WTC11 (cell line): ENCODE results near the gene LBHD1. TPM values are rescaled to one million over a fixed set of nuclear protein-coding genes. Genes with fewer than 3 reads are reported as not detected.

Experiments used
- CBFB ChIP-seq: sonication (generic); formaldehyde crosslinking; IDR thresholded peaks from 2 replicates; pipeline ENCODE4 v1.8.1; 2022; ENCODE audit warnings: mild to moderate bottlenecking, low read depth, missing genetic modification reagents
- CREB1 ChIP-seq: sonication (generic); formaldehyde crosslinking; IDR thresholded peaks from 2 replicates; pipeline ENCODE4 v1.8.0; 2023; ENCODE audit warnings: mild to moderate bottlenecking, missing genetic modification reagents
- CREM ChIP-seq: sonication (generic); formaldehyde crosslinking; IDR thresholded peaks from 2 replicates; pipeline ENCODE4 v1.8.1; 2022; ENCODE audit warnings: mild to moderate bottlenecking, missing genetic modification reagents, moderate library complexity
- EMX1 ChIP-seq: fragments of 250-450 bp; sonication (Bioruptor Pico); IDR thresholded peaks from 2 replicates; pipeline ENCODE4 v1.8.0; 2021; ENCODE audit warnings: mild to moderate bottlenecking
- ESRRA ChIP-seq: sonication (generic); formaldehyde crosslinking; IDR thresholded peaks from 2 replicates; pipeline ENCODE4 v1.8.1; 2022; ENCODE audit warnings: mild to moderate bottlenecking, missing genetic modification reagents, borderline replicate concordance
- FOXP1 ChIP-seq: sonication (generic); formaldehyde crosslinking; IDR thresholded peaks from 2 replicates; pipeline ENCODE4 v1.8.0; 2022; ENCODE audit warnings: missing genetic modification reagents, mild to moderate bottlenecking, moderate library complexity, borderline replicate concordance
- GRHL2 ChIP-seq: fragments of 250-450 bp; sonication (Bioruptor Pico); IDR thresholded peaks from 2 replicates; pipeline ENCODE4 v1.8.0; 2022; ENCODE audit warnings: mild to moderate bottlenecking, moderate library complexity; ENCODE audit not compliant: insufficient replicate concordance, severe bottlenecking
- GTF2I ChIP-seq: fragments of 250-450 bp; sonication (Bioruptor Pico); conservative IDR thresholded peaks from 2 replicates; pipeline ENCODE4 v1.4.0; 2021; ENCODE audit warnings: mild to moderate bottlenecking
- IRF2 ChIP-seq: sonication (generic); formaldehyde crosslinking; IDR thresholded peaks from 2 replicates; pipeline ENCODE4 v1.8.0; 2022; ENCODE audit warnings: low read depth, missing genetic modification reagents, borderline replicate concordance
- JUN ChIP-seq: sonication (generic); formaldehyde crosslinking; IDR thresholded peaks from 2 replicates; pipeline ENCODE4 v1.8.0; 2023; ENCODE audit warnings: mild to moderate bottlenecking, missing genetic modification reagents
- NFE2L1 ChIP-seq: sonication (generic); formaldehyde crosslinking; IDR thresholded peaks from 2 replicates; pipeline ENCODE4 v1.8.1; 2023; ENCODE audit warnings: missing genetic modification reagents
- NR3C1 ChIP-seq: sonication (generic); formaldehyde crosslinking; conservative IDR thresholded peaks from 2 replicates; pipeline ENCODE4 v1.8.1; 2023; ENCODE audit warnings: low read depth, mild to moderate bottlenecking, missing genetic modification reagents
- RELA ChIP-seq: sonication (generic); formaldehyde crosslinking; IDR thresholded peaks from 2 replicates; pipeline ENCODE4 v1.8.1; 2022; ENCODE audit warnings: missing genetic modification reagents, mild to moderate bottlenecking, borderline replicate concordance
- SMAD3 ChIP-seq: sonication (generic); formaldehyde crosslinking; IDR thresholded peaks from 2 replicates; pipeline ENCODE4 v1.8.0; 2022; ENCODE audit warnings: missing genetic modification reagents, mild to moderate bottlenecking, borderline replicate concordance
- ZBTB21 ChIP-seq: sonication (generic); formaldehyde crosslinking; IDR thresholded peaks from 2 replicates; pipeline ENCODE4 v1.8.1; 2023; ENCODE audit warnings: mild to moderate bottlenecking, missing genetic modification reagents, borderline replicate concordance
- ZMAT4 ChIP-seq: fragments of 250-450 bp; sonication (Bioruptor Pico); IDR thresholded peaks from 2 replicates; pipeline ENCODE4 v1.9.0; 2021; ENCODE audit warnings: mild to moderate bottlenecking
- ZNF232 ChIP-seq: sonication (generic); formaldehyde crosslinking; IDR thresholded peaks from 2 replicates; pipeline ENCODE4 v1.8.0; 2022; ENCODE audit warnings: mild to moderate bottlenecking, missing genetic modification reagents
- ZNF263 ChIP-seq: sonication (generic); formaldehyde crosslinking; IDR thresholded peaks from 2 replicates; pipeline ENCODE4 v1.8.1; 2022; ENCODE audit warnings: low read depth, mild to moderate bottlenecking, moderate library complexity, missing genetic modification reagents
- ZNF281 ChIP-seq: sonication (generic); formaldehyde crosslinking; IDR thresholded peaks from 2 replicates; pipeline ENCODE4 v1.8.0; 2023; ENCODE audit warnings: mild to moderate bottlenecking, missing genetic modification reagents
- ZNF423 ChIP-seq: fragments of 250-450 bp; sonication (Bioruptor Pico); IDR thresholded peaks from 2 replicates; pipeline ENCODE4 v2.1.2; 2022; ENCODE audit warnings: mild to moderate bottlenecking, moderate library complexity
- total RNA-seq: library from RNA; stranded (reverse); gene quantifications from 3 replicates; pipeline ENCODE4 v1.2.3, GENCODE V29; 2021
- TF ChIP-seq, protein P1 (sequence below): fragments of 250-450 bp; sonication (Bioruptor Pico); IDR thresholded peaks from 2 replicates; pipeline ENCODE4 v1.8.0; 2021; ENCODE audit warnings: mild to moderate bottlenecking
- TF ChIP-seq, protein P2 (sequence below): fragments of 250-450 bp; sonication (Bioruptor Pico); conservative IDR thresholded peaks from 2 replicates; pipeline ENCODE4 v1.9.0; 2021; ENCODE audit warnings: mild to moderate bottlenecking
- TF ChIP-seq, protein P3 (sequence below): fragments of 250-450 bp; sonication (Bioruptor Pico); IDR thresholded peaks from 2 replicates; pipeline ENCODE4 v1.9.0; 2021; ENCODE audit warnings: mild to moderate bottlenecking
- TF ChIP-seq, protein P4 (sequence below): sonication (generic); formaldehyde crosslinking; IDR thresholded peaks from 2 replicates; pipeline ENCODE4 v1.8.1; 2022; ENCODE audit warnings: low read depth, mild to moderate bottlenecking, moderate library complexity, missing genetic modification reagents, borderline replicate concordance
- TF ChIP-seq, protein P5 (sequence below): sonication (generic); formaldehyde crosslinking; IDR thresholded peaks from 2 replicates; pipeline ENCODE4 v1.8.1; 2023; ENCODE audit warnings: mild to moderate bottlenecking, missing genetic modification reagents
- TF ChIP-seq, protein P6 (sequence below): sonication (generic); formaldehyde crosslinking; IDR thresholded peaks from 2 replicates; pipeline ENCODE4 v1.8.1; 2023; ENCODE audit warnings: mild to moderate bottlenecking, missing genetic modification reagents, moderate library complexity

The LBHD1 gene
- total RNA-seq, 1 experiment from 2014 or later, result 4.2 TPM

DNA sequence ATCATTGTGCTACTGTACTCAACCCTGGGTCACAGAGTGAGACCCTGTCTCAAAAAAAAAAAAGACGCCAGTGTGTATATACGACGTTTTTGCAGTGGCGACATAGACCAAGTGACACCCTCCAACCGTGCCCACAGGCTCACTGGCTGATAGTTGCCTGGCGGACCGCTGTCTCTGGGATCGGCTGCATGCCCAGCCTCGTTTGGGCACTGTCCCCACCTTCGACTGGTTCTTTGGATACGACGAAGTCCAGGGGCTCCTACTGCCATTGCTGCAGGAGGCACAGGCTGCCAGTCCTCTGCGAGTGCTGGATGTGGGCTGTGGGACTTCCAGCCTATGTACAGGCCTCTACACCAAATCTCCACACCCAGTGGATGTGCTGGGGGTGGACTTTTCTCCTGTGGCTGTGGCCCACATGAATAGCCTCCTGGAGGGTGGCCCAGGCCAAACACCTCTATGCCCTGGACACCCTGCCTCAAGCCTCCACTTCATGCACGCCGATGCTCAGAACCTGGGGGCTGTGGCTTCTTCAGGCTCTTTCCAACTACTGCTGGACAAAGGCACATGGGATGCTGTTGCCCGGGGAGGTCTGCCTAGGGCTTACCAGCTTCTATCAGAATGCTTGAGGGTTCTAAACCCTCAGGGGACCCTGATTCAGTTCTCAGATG lies 5.7 kb downstream of the LBHD1 start (continued):
- TF ChIP-seq ZNF423 (CRISPR knock-in tag), result no peak
- TF ChIP-seq, protein P1, sequence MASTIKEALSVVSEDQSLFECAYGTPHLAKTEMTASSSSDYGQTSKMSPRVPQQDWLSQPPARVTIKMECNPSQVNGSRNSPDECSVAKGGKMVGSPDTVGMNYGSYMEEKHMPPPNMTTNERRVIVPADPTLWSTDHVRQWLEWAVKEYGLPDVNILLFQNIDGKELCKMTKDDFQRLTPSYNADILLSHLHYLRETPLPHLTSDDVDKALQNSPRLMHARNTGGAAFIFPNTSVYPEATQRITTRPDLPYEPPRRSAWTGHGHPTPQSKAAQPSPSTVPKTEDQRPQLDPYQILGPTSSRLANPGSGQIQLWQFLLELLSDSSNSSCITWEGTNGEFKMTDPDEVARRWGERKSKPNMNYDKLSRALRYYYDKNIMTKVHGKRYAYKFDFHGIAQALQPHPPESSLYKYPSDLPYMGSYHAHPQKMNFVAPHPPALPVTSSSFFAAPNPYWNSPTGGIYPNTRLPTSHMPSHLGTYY (CRISPR knock-in tag), result 0 out of 2 replicates have a peak, but pooled peaks have one; percentile 19
- TF ChIP-seq ZNF281, result no peak
- no peak for TF ChIP-seq JUN
- TF ChIP-seq ESRRA (CRISPR knock-in tag), result no peak
- TF ChIP-seq RELA (CRISPR knock-in tag), result no peak
- TF ChIP-seq, protein P2, sequence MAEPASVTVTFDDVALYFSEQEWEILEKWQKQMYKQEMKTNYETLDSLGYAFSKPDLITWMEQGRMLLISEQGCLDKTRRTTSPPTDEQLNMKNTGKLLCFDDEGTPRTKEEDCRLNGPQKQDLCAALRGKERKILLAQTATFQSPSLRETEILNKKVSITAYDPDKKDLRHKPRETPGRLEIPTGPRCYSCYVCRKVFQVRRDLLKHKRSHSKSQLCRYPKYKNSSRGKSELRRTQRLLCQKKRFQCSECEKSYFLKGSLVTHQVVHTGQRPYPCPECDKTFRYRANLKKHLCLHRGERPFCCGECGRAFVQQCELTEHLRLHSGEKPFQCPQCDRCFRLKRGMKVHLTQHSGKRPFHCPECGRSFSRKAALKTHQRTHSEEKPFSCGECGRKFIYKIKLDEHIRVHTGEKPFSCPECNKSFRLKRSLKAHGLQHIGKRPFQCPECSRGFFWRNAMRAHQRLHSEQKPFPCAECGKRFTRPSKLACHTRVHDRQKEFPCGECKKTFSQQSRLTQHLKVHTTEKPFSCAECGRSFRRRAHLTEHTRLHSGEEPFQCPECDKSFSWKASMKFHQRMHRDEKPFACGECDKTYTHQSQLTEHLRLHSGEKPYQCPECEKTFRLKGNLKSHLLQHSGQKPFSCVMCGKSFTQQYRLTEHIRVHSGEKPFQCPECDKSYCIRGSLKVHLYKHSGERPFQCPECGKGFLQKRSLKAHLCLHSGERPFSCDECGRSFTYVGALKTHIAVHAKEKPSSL, result peak; percentile 56; the same call in 1 of the 2 replicates
- no peak for TF ChIP-seq GRHL2 (CRISPR knock-in tag)
- no peak for TF ChIP-seq NR3C1 (CRISPR knock-in tag)
- TF ChIP-seq ZNF232 (CRISPR knock-in tag), result no peak
- no peak for TF ChIP-seq CREM (CRISPR knock-in tag)
- TF ChIP-seq IRF2, result no peak
- TF ChIP-seq ZNF263, result no peak
- TF ChIP-seq, protein P3, sequence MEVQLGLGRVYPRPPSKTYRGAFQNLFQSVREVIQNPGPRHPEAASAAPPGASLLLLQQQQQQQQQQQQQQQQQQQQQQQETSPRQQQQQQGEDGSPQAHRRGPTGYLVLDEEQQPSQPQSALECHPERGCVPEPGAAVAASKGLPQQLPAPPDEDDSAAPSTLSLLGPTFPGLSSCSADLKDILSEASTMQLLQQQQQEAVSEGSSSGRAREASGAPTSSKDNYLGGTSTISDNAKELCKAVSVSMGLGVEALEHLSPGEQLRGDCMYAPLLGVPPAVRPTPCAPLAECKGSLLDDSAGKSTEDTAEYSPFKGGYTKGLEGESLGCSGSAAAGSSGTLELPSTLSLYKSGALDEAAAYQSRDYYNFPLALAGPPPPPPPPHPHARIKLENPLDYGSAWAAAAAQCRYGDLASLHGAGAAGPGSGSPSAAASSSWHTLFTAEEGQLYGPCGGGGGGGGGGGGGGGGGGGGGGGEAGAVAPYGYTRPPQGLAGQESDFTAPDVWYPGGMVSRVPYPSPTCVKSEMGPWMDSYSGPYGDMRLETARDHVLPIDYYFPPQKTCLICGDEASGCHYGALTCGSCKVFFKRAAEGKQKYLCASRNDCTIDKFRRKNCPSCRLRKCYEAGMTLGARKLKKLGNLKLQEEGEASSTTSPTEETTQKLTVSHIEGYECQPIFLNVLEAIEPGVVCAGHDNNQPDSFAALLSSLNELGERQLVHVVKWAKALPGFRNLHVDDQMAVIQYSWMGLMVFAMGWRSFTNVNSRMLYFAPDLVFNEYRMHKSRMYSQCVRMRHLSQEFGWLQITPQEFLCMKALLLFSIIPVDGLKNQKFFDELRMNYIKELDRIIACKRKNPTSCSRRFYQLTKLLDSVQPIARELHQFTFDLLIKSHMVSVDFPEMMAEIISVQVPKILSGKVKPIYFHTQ, result no peak; the same call in none of the 2 replicates
- no peak for TF ChIP-seq NFE2L1 (CRISPR knock-in tag)
- TF ChIP-seq, protein P4, sequence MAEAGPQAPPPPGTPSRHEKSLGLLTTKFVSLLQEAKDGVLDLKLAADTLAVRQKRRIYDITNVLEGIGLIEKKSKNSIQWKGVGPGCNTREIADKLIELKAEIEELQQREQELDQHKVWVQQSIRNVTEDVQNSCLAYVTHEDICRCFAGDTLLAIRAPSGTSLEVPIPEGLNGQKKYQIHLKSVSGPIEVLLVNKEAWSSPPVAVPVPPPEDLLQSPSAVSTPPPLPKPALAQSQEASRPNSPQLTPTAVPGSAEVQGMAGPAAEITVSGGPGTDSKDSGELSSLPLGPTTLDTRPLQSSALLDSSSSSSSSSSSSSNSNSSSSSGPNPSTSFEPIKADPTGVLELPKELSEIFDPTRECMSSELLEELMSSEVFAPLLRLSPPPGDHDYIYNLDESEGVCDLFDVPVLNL (CRISPR knock-in tag), result no peak
- peak; percentile 85; the same call in 1 of the 2 replicates for TF ChIP-seq EMX1 (CRISPR knock-in tag)
- no peak for TF ChIP-seq CREB1 (CRISPR knock-in tag)
- TF ChIP-seq SMAD3 (CRISPR knock-in tag), result no peak
- TF ChIP-seq GTF2I, result no peak
- TF ChIP-seq ZBTB21 (CRISPR knock-in tag), result no peak
- TF ChIP-seq CBFB, result no peak
- TF ChIP-seq, protein P5, sequence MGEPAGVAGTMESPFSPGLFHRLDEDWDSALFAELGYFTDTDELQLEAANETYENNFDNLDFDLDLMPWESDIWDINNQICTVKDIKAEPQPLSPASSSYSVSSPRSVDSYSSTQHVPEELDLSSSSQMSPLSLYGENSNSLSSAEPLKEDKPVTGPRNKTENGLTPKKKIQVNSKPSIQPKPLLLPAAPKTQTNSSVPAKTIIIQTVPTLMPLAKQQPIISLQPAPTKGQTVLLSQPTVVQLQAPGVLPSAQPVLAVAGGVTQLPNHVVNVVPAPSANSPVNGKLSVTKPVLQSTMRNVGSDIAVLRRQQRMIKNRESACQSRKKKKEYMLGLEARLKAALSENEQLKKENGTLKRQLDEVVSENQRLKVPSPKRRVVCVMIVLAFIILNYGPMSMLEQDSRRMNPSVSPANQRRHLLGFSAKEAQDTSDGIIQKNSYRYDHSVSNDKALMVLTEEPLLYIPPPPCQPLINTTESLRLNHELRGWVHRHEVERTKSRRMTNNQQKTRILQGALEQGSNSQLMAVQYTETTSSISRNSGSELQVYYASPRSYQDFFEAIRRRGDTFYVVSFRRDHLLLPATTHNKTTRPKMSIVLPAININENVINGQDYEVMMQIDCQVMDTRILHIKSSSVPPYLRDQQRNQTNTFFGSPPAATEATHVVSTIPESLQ, result no peak
- no peak for TF ChIP-seq FOXP1 (CRISPR knock-in tag)
- TF ChIP-seq, protein P6, sequence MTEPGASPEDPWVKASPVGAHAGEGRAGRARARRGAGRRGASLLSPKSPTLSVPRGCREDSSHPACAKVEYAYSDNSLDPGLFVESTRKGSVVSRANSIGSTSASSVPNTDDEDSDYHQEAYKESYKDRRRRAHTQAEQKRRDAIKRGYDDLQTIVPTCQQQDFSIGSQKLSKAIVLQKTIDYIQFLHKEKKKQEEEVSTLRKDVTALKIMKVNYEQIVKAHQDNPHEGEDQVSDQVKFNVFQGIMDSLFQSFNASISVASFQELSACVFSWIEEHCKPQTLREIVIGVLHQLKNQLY, result 0 out of 2 replicates have a peak, but pooled peaks have one; percentile 12
- TF ChIP-seq ZMAT4 (CRISPR knock-in tag), result no peak
